HEK293 (cell line): ENCODE data around the gene TRDMT1.

Experiments
- CTCF ChIA-PET: fragments of 350-600 bp; formaldehyde crosslinking; extraction: SDS; loops from one replicate; lab custom pipeline; 2021; ENCODE audit warnings: antibody characterized with exemption; lab: Yijun Ruan, JAX
- POLR2A ChIA-PET: fragments of 300-600 bp; formaldehyde crosslinking; extraction: SDS; loops from one replicate; lab custom pipeline; 2020; ENCODE audit warnings: antibody characterized with exemption, inconsistent platforms; lab: Yijun Ruan, JAX
- H3K27ac ChIP-seq: fragments of 200-500 bp; sonication (Bioruptor generic); 2 replicates; pipeline ENCODE4 v1.5.1; 2014; ENCODE audit warnings: low read depth, low read length, control low read depth, inconsistent platforms; ENCODE audit errors: extremely low read depth
- H3K36me3 ChIP-seq, 2 experiments: fragments of 200-500 bp in 1 of 2; sonication (Bioruptor generic) in 1 of 2; 1 replicate in 1 of 2; 2 replicates in 1 of 2; pipeline ENCODE4 v1.5.1; 2014 to 2017; ENCODE audit warnings: inconsistent platforms in 2 of 2, low read length in 2 of 2; ENCODE audit not compliant: control insufficient read depth in 2 of 2, insufficient read depth in 1 of 2
- H3K4me1 ChIP-seq: fragments of 200-500 bp; sonication (Bioruptor generic); 2 replicates; pipeline ENCODE4 v1.5.1; 2014; ENCODE audit warnings: mild to moderate bottlenecking, low read length, inconsistent platforms; ENCODE audit not compliant: control insufficient read depth, insufficient read depth
- H3K4me3 ChIP-seq: 2 replicates; pipeline ENCODE4 v1.5.1; 2011; ENCODE audit warnings: low read depth, mild to moderate bottlenecking, control low read depth, low read length, moderate library complexity
- H3K9me3 ChIP-seq: fragments of 200-500 bp; sonication (Bioruptor generic); 2 replicates; pipeline ENCODE4 v1.5.1; 2014; ENCODE audit warnings: low read depth, low read length, inconsistent platforms; ENCODE audit not compliant: control insufficient read depth, insufficient read depth
- BCL11A ChIP-seq: fragments of 450-650 bp; formaldehyde crosslinking; IDR thresholded peaks from 2 replicates; pipeline ENCODE4 v1.5.1; 2016; ENCODE audit warnings: low read depth, missing biosample characterization, missing genetic modification characterization
- PRDM6 ChIP-seq: fragments of 450-650 bp; formaldehyde crosslinking; IDR thresholded peaks from 2 replicates; pipeline ENCODE4 v1.5.1; 2017; ENCODE audit warnings: missing biosample characterization, missing genetic modification characterization
- SCRT2 ChIP-seq: fragments of 450-650 bp; formaldehyde crosslinking; IDR thresholded peaks from 2 replicates; pipeline ENCODE4 v1.5.1; 2016; ENCODE audit warnings: missing biosample characterization, missing genetic modification characterization
- TRIM28 ChIP-seq: IDR thresholded peaks from 2 replicates; pipeline ENCODE4 v1.6.1; 2011; ENCODE audit warnings: low read length, control low read depth, borderline replicate concordance
- ZBTB17 ChIP-seq: fragments of 450-650 bp; formaldehyde crosslinking; IDR thresholded peaks from 2 replicates; pipeline ENCODE4 v1.5.1; 2016; ENCODE audit warnings: missing biosample characterization, missing genetic modification characterization
- ZBTB8A ChIP-seq: fragments of 450-650 bp; formaldehyde crosslinking; IDR thresholded peaks from 2 replicates; pipeline ENCODE4 v1.5.1; 2016; ENCODE audit warnings: missing biosample characterization, missing genetic modification characterization
- ZNF10 ChIP-seq: fragments of 450-650 bp; formaldehyde crosslinking; IDR thresholded peaks from 2 replicates; pipeline ENCODE4 v1.5.1; 2017; ENCODE audit warnings: missing biosample characterization, missing genetic modification characterization
- ZNF175 ChIP-seq: fragments of 450-650 bp; formaldehyde crosslinking; IDR thresholded peaks from 2 replicates; pipeline ENCODE4 v1.5.1; 2016; ENCODE audit warnings: missing biosample characterization, missing genetic modification characterization
- ZNF202 ChIP-seq: fragments of 450-650 bp; formaldehyde crosslinking; IDR thresholded peaks from 2 replicates; pipeline ENCODE4 v1.5.1; 2016; ENCODE audit warnings: missing biosample characterization, missing genetic modification characterization, borderline replicate concordance
- ZNF302 ChIP-seq: fragments of 450-650 bp; formaldehyde crosslinking; IDR thresholded peaks from 2 replicates; pipeline ENCODE4 v1.5.1; 2016; ENCODE audit warnings: missing biosample characterization, missing genetic modification characterization, low read depth
- ZNF335 ChIP-seq: fragments of 450-650 bp; formaldehyde crosslinking; conservative IDR thresholded peaks from 2 replicates; pipeline ENCODE4 v1.5.1; 2016; ENCODE audit warnings: missing biosample characterization, missing genetic modification characterization
- ZNF391 ChIP-seq: fragments of 450-650 bp; formaldehyde crosslinking; IDR thresholded peaks from 2 replicates; pipeline ENCODE4 v1.5.1; 2016; ENCODE audit warnings: low read depth, missing biosample characterization, missing genetic modification characterization, borderline replicate concordance
- ZNF596 ChIP-seq: fragments of 450-650 bp; IDR thresholded peaks from 2 replicates; pipeline ENCODE4 v1.5.0; 2018; ENCODE audit warnings: missing biosample characterization, mild to moderate bottlenecking, missing genetic modification characterization, moderate library complexity
- ZNF830 ChIP-seq: fragments of 450-650 bp; IDR thresholded peaks from 2 replicates; pipeline ENCODE4 v1.5.0; 2018; ENCODE audit warnings: missing biosample characterization, missing genetic modification characterization, low read depth, mild to moderate bottlenecking, moderate library complexity
- ZXDB ChIP-seq: fragments of 450-650 bp; formaldehyde crosslinking; IDR thresholded peaks from 2 replicates; pipeline ENCODE4 v1.5.1; 2016; ENCODE audit warnings: missing biosample characterization, missing genetic modification characterization
- TF ChIP-seq, protein P1 (sequence below): fragments of 450-650 bp; formaldehyde crosslinking; IDR thresholded peaks from 2 replicates; pipeline ENCODE4 v1.5.1; 2016; ENCODE audit warnings: missing biosample characterization, missing genetic modification characterization

The TRDMT1 gene

DNA sequence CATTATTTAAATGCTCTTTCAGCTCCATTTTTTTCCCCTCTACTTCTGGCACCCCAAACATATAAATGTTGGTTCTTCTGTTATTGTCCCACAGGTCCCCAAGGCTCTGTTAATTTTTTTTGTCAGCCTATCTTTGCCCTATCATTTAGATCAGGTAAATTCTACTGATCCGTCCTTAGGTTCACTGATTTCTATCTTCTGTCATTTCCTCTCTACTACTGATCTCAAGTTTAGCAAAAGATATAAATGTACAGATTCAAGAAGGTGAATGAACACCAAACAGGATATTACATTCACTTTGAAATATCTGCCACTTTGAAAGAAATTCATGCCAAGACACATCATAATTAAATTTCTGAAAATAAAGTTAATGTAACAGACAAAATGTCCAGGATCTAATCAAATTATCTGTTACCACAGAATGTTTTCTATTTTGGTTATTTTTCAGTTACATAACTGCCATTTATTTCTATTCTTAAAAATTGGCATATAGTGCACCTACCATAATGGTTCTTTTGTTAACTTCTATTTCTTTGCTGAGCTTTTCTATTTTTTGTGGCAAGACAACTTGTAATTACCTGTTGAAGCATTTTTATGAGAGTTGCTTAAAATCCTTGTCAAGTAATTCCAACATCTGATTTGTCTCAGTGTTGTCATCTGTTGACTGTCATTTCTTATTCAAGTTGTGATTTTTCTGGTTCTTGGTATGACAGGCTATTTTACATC is 59.8 kb downstream of the TRDMT1 start:
- POLR2A ChIA-PET: no interaction called here
- CTCF ChIA-PET: interaction anchor here (1.0 kb wide), 1 partner anchor 59 kb away, joined by 3 read pairs; no protein-coding TSS in a partner anchor
- Histone ChIP-seq H3K9me3 (no peaks in the 10 kb centered on the region), H3K36me3 (no peaks in the 10 kb centered on the region), H3K27ac (no peak overlapping the region), H3K4me1 (peaks cover 4% of the 10 kb centered on the region), H3K4me3 (no peak overlapping the region)
- no peak for TF ChIP-seq BCL11A (tag by site-specific recombination)
- peak; percentile 60 for TF ChIP-seq SCRT2 (tag by site-specific recombination)
- TF ChIP-seq ZNF175: no peak
- no peak for TF ChIP-seq ZNF335 (tag by site-specific recombination)

- ChIA-PET POLR2A (interaction anchor here (0.7 to 1.0 kb wide), 2 partner anchors 80 to 89 kb away, joined by 4 to 6 read pairs; no protein-coding TSS in a partner anchor), CTCF (interaction anchor here (0.6 kb wide), 2 partner anchors 118 to 207 kb away, joined by 3 read pairs; no protein-coding TSS in a partner anchor)
Observed at GRCh38 chr10:17140386-17140761, 61.1 kb downstream of the TRDMT1 start.

DNA sequence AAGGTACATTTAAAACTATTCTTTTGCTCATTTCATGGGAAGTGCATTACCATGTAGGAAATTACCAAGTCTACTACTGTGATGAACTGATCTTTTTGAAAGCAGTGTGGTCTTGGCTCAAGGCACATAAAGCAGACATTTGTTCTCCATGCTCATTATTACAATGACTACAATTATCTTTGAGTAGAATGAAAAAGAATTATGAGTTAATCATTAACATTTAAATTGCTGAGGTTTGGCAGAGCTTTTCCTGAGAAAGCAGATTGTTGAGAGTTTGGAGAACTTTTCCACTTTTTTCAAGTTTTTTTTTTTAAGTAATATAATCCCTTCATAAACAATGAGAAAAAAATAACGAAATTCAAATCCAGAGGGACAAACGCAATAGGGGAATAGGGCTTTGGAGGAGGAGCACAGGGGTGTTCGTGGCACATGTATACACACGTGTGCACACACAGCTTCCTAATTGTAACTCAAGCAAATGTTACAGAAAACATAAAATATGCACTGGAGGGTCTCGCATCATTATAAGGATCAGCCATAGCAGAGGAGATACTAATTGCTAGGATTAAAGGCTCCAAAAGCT is 62.9 kb downstream of the TRDMT1 start:
- POLR2A ChIA-PET: interaction anchor here (1.1 kb wide), 1 partner anchor 91 kb away, joined by 3 read pairs; no protein-coding TSS in a partner anchor
- TF ChIP-seq, protein P1, sequence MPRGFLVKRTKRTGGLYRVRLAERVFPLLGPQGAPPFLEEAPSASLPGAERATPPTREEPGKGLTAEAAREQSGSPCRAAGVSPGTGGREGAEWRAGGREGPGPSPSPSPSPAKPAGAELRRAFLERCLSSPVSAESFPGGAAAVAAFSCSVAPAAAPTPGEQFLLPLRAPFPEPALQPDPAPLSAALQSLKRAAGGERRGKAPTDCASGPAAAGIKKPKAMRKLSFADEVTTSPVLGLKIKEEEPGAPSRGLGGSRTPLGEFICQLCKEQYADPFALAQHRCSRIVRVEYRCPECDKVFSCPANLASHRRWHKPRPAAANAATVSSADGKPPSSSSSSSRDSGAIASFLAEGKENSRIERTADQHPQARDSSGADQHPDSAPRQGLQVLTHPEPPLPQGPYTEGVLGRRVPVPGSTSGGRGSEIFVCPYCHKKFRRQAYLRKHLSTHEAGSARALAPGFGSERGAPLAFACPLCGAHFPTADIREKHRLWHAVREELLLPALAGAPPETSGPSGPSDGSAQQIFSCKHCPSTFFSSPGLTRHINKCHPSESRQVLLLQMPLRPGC (tag by site-specific recombination): no peak
- TF ChIP-seq PRDM6 (tag by site-specific recombination): peak; percentile 35; the same call in 1 of the 2 replicates
- H3K36me3 ChIP-seq: no peaks in the 10 kb centered on the region

More at GRCh38 chr10:17140386-17140761, 61.1 kb downstream of the TRDMT1 start:
- no peaks in the 10 kb centered on the region for H3K36me3 ChIP-seq
- TF ChIP-seq TRIM28: no peak
- TF ChIP-seq ZNF10 (tag by site-specific recombination): peak; percentile 78
- no peak for TF ChIP-seq ZNF391 (tag by site-specific recombination)
- H3K27ac ChIP-seq: no peak overlapping the region
- H3K4me3 ChIP-seq: no peak overlapping the region
- no peaks in the 10 kb centered on the region for H3K9me3 ChIP-seq
- peaks cover 4% of the 10 kb centered on the region for H3K4me1 ChIP-seq

GRCh38 chr10:17134737-17135260 is 66.7 kb downstream of the TRDMT1 start:
- TF ChIP-seq ZNF202 (0 out of 2 replicates have a peak, but pooled peaks have one; percentile 53), ZNF830 (tag by site-specific recombination) (no peak), ZBTB8A (tag by site-specific recombination) (no peak), ZNF596 (tag by site-specific recombination) (peak; percentile 75), ZBTB17 (tag by site-specific recombination) (peak; percentile 66), ZXDB (tag by site-specific recombination) (no peak), ZNF302 (no peak)
- Histone ChIP-seq H3K4me3 (no peak overlapping the region), H3K36me3 (no peaks in the 10 kb centered on the region), H3K27ac (no peak overlapping the region), H3K4me1 (peaks cover 6% of the 10 kb centered on the region), H3K9me3 (no peaks in the 10 kb centered on the region)
- ChIA-PET POLR2A (no interaction called here), CTCF (interaction anchor here (0.5 to 0.8 kb wide), 4 partner anchors 12 to 107 kb away, joined by 3 to 4 read pairs (median 3); no protein-coding TSS in a partner anchor)

More for the DNA sequence above, 62.9 kb downstream of the TRDMT1 start:
- no peaks in the 10 kb centered on the region for H3K9me3 ChIP-seq
- CTCF ChIA-PET: interaction anchor here (0.7 to 0.9 kb wide), 2 partner anchors 286 to 1423 kb away, joined by 3 read pairs; no protein-coding TSS in a partner anchor
- no peak overlapping the region for H3K4me3 ChIP-seq
- H3K4me1 ChIP-seq: peaks cover 6% of the 10 kb centered on the region
- H3K27ac ChIP-seq: no peak overlapping the region
